A549 (cell line): ENCODE data around the gene CAMTA1. TPM values are rescaled to one million over a fixed set of nuclear protein-coding genes. Genes with fewer than 3 reads are reported as not detected.
A peak's percentile ranks its signal among the peaks of the same experiment; 100 is the strongest.

ENCODE experiments used
- ATAC-seq, 2 experiments: fragments of 200-7000 bp in 1 of 2; fragments of >200 bp in 1 of 2; cut with Nextera tagmentation in 1 of 2; cut with Tn5 transposase in 1 of 2; 3 replicates each; pipeline versions ENCODE4 v1.8.0 to v1.9.1; 2018 to 2020; ENCODE audit warnings: mild to moderate bottlenecking in 1 of 2, moderate library complexity in 1 of 2
- CTCF ChIA-PET: fragments of 300-600 bp; sonication (Branson Sonifier 250); formaldehyde crosslinking; extraction: SDS; loops from one replicate; lab custom pipeline; 2021; ENCODE audit warnings: antibody characterized with exemption, inconsistent platforms; lab: Yijun Ruan, JAX
- POLR2A ChIA-PET: fragments of 350-600 bp; formaldehyde crosslinking; extraction: SDS; loops from one replicate; lab custom pipeline; 2021; ENCODE audit warnings: antibody characterized with exemption, inconsistent platforms; lab: Yijun Ruan, JAX
- DNase-seq, 2 experiments: peaks; one replicate each; pipeline versions ENCODE4 v3.0.0 to v3.0.0-alpha.2; 2011 to 2016; ENCODE audit warnings: low read depth in 1 of 2, low spot score in 1 of 2
- FAIRE-seq: peaks from 2 replicates; lab custom pipeline; 2011; peaks lifted over from hg19 to GRCh38; lab: Jason Lieb, UNC
- H3K27ac ChIP-seq, 2 experiments: fragments of >200 bp; sonication (Bioruptor Twin); formaldehyde crosslinking; 3 replicates each; pipeline ENCODE4 v1.5.1; 2016 to 2017
- H3K4me1 ChIP-seq: fragments of >200 bp; sonication (Bioruptor Twin); formaldehyde crosslinking; 3 replicates; pipeline ENCODE4 v1.6.1; 2016
- H3K4me2 ChIP-seq: fragments of >200 bp; sonication (Bioruptor Twin); formaldehyde crosslinking; 3 replicates; pipeline ENCODE4 v1.6.1; 2016
- H3K4me3 ChIP-seq: fragments of >200 bp; sonication (Bioruptor Twin); formaldehyde crosslinking; 3 replicates; pipeline ENCODE4 v1.5.1; 2016
- H3K9me3 ChIP-seq: fragments of >200 bp; sonication (Bioruptor Twin); formaldehyde crosslinking; 3 replicates; pipeline ENCODE4 v1.6.1; 2016
- ATOH8 ChIP-seq: fragments of 250-450 bp; sonication (Bioruptor Pico); IDR thresholded peaks from 2 replicates; pipeline ENCODE4 v1.5.0; 2020; ENCODE audit warnings: low read depth, mild to moderate bottlenecking, moderate library complexity
- BHLHE40 ChIP-seq: IDR thresholded peaks from 2 replicates; pipeline ENCODE4 v1.6.1; 2012; ENCODE audit warnings: low read depth, low read length, inconsistent platforms
- CBX8 ChIP-seq: fragments of 200-600 bp; sonication (generic); IDR thresholded peaks from 2 replicates; pipeline ENCODE4 v1.6.1; 2016
- CEBPB ChIP-seq, 2 experiments: fragments of >200 bp in 1 of 2; sonication (Bioruptor Twin) in 1 of 2; formaldehyde crosslinking in 1 of 2; IDR thresholded peaks; 2 replicates each; pipeline ENCODE4 v1.6.1; 2012 to 2016
- CHD4 ChIP-seq: fragments of 200-600 bp; sonication (generic); IDR thresholded peaks from 2 replicates; pipeline ENCODE4 v1.6.1; 2016; ENCODE audit warnings: antibody characterized with exemption, mild to moderate bottlenecking, borderline replicate concordance
- EHMT2 ChIP-seq: fragments of 200-600 bp; sonication (generic); IDR thresholded peaks from 2 replicates; pipeline ENCODE4 v1.6.1; 2016; ENCODE audit warnings: antibody characterized with exemption, low read depth, mild to moderate bottlenecking, moderate library complexity
- EP300 ChIP-seq, 2 experiments: fragments of >200 bp; sonication (Bioruptor Twin); formaldehyde crosslinking; IDR thresholded peaks; 2 replicates in 1 of 2; 3 replicates in 1 of 2; pipeline ENCODE4 v1.6.1; 2016 to 2017
- HOXA7 ChIP-seq: fragments of 250-450 bp; sonication (Bioruptor Pico); IDR thresholded peaks from 2 replicates; pipeline ENCODE4 v1.5.0; 2020; ENCODE audit warnings: mild to moderate bottlenecking, moderate library complexity
- KDM1A ChIP-seq: fragments of 200-600 bp; sonication (generic); IDR thresholded peaks from 2 replicates; pipeline ENCODE4 v1.6.1; 2016; ENCODE audit warnings: low read depth, mild to moderate bottlenecking
- MAFK ChIP-seq: fragments of 450-650 bp; IDR thresholded peaks from 2 replicates; pipeline ENCODE4 v1.6.1; 2014; ENCODE audit not compliant: partially characterized antibody
- NFE2L2 ChIP-seq: fragments of 150-350 bp; conservative IDR thresholded peaks from 2 replicates; pipeline ENCODE4 v1.6.1; 2014; ENCODE audit warnings: low read length
- PHF8 ChIP-seq: fragments of 200-600 bp; sonication (generic); IDR thresholded peaks from 2 replicates; pipeline ENCODE4 v1.6.1; 2016; ENCODE audit warnings: low read depth, mild to moderate bottlenecking, antibody characterized with exemption, moderate library complexity, borderline replicate concordance
- POLR2A ChIP-seq: IDR thresholded peaks from 2 replicates; pipeline ENCODE4 v1.6.1; 2012; ENCODE audit warnings: mild to moderate bottlenecking, low read length
- REST ChIP-seq: fragments of 200-600 bp; sonication (generic); IDR thresholded peaks from 2 replicates; pipeline ENCODE4 v1.6.1; 2016; ENCODE audit warnings: antibody characterized with exemption, mild to moderate bottlenecking, moderate library complexity
- SMC3 ChIP-seq: fragments of >200 bp; sonication (Bioruptor Twin); formaldehyde crosslinking; IDR thresholded peaks from 3 replicates; pipeline ENCODE4 v1.6.1; 2018; ENCODE audit warnings: inconsistent platforms
- ZC3H11A ChIP-seq: fragments of 450-650 bp; IDR thresholded peaks from 2 replicates; pipeline ENCODE4 v1.6.1; 2014; ENCODE audit warnings: antibody characterized with exemption, mild to moderate bottlenecking
- ZFP36 ChIP-seq: fragments of 450-650 bp; IDR thresholded peaks from 2 replicates; pipeline ENCODE4 v1.6.1; 2014; ENCODE audit warnings: borderline replicate concordance; ENCODE audit not compliant: partially characterized antibody
- WGBS: methylation state at CpG from one replicate; pipeline ENCODE4 v1.1.6; 2017; ENCODE audit errors: missing lambda C conversion rate; 5-methylcytosine and 5-hydroxymethylcytosine counted together
- polyA plus RNA-seq, 4 experiments: library from polyadenylated mRNA; depleted of rRNA in 3 of 4; stranded (reverse); fragments of >200 nt; fragmentation: RNase III in 1 of 4; extraction: RNeasy Plus Mini Kit Qiagen cat#74134 plus additional on column Dnase treatment in 1 of 4; gene quantifications; 2 replicates in 3 of 4; 3 replicates in 1 of 4; pipeline ENCODE4 v1.2.3, GENCODE V29; 2011 to 2017
- TF ChIP-seq, protein P1 (sequence below): fragments of >200 bp; sonication (Bioruptor Twin); formaldehyde crosslinking; IDR thresholded peaks from 2 replicates; pipeline ENCODE4 v1.6.1; 2016
- TF ChIP-seq, protein P2 (sequence below): fragments of >200 bp; sonication (Bioruptor Twin); formaldehyde crosslinking; IDR thresholded peaks from 3 replicates; pipeline ENCODE4 v1.6.1; 2016

Gene CAMTA1
- polyA plus RNA-seq, 2 of the 4 experiments (the other 2 are of a cell fraction), result 58.8 to 75.0 TPM

- Histone ChIP-seq H3K4me2 (no peak overlapping the region), H3K4me1 (peaks cover 12% of the 10 kb centered on the region), H3K27ac (peak overlapping the region; percentile 27 to 72; a peak in 3 of 6 replicates), H3K9me3 (no peaks in the 10 kb centered on the region), H3K4me3 (no peak overlapping the region)
- ChIA-PET CTCF (interaction anchor here (1.1 kb wide), 1 partner anchor 49 kb away, joined by 3 read pairs; no protein-coding TSS in a partner anchor), POLR2A (no interaction called here)
- ATAC-seq (no peak), FAIRE-seq (no peak), DNase-seq (no peak)
- WGBS, result 81% methylated on average over 3 of the region's 3 CpGs
- TF ChIP-seq MAFK (no peak), ZFP36 (peak; percentile 26), EHMT2 (no peak)
Measured at GRCh38 chr1:7346070-7346596, 560.9 kb downstream of the CAMTA1 start.

GRCh38 chr1:7346600-7347570 lies 561.6 kb downstream of the CAMTA1 start:
- POLR2A ChIA-PET, result no interaction called here
- H3K4me1 ChIP-seq, result peaks cover 5% of the 10 kb centered on the region; the same call in 1 of the 3 replicates
- WGBS, result 84% methylated on average over 24 of the region's 24 CpGs
- CTCF ChIA-PET, result interaction anchor here (1.1 to 1.4 kb wide), 2 partner anchors 48 to 322 kb away, joined by 3 read pairs; no protein-coding TSS in a partner anchor
- DNase-seq, result no peak
- H3K27ac ChIP-seq, result peak overlapping the region; percentile 27 to 72; a peak in 3 of 6 replicates
- H3K4me2 ChIP-seq, result no peak overlapping the region
- TF ChIP-seq NFE2L2, result no peak
- TF ChIP-seq EP300 (IDR thresholded peaks at IDR 0.05), result no peak
- TF ChIP-seq, protein P1, sequence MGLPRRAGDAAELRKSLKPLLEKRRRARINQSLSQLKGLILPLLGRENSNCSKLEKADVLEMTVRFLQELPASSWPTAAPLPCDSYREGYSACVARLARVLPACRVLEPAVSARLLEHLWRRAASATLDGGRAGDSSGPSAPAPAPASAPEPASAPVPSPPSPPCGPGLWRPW, result no peak
- TF ChIP-seq, protein P2, sequence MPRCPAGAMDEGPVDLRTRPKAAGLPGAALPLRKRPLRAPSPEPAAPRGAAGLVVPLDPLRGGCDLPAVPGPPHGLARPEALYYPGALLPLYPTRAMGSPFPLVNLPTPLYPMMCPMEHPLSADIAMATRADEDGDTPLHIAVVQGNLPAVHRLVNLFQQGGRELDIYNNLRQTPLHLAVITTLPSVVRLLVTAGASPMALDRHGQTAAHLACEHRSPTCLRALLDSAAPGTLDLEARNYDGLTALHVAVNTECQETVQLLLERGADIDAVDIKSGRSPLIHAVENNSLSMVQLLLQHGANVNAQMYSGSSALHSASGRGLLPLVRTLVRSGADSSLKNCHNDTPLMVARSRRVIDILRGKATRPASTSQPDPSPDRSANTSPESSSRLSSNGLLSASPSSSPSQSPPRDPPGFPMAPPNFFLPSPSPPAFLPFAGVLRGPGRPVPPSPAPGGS, result no peak
- no peak for TF ChIP-seq HOXA7 (CRISPR knock-in tag)
- no peak for TF ChIP-seq REST
- no peak for TF ChIP-seq SMC3
- TF ChIP-seq CEBPB (IDR thresholded peaks at IDR 0.05), result no peak
- TF ChIP-seq POLR2A, result no peak
- no peak for TF ChIP-seq ZC3H11A
- no peak for TF ChIP-seq KDM1A
- TF ChIP-seq MAFK, result no peak
- TF ChIP-seq CHD4, result no peak
- no peak for TF ChIP-seq ZFP36
- TF ChIP-seq ATOH8 (CRISPR knock-in tag), result no peak
- no peak for TF ChIP-seq BHLHE40
- no peak for TF ChIP-seq CBX8
- TF ChIP-seq PHF8, result no peak
- no peaks in the 10 kb centered on the region for H3K9me3 ChIP-seq
- no peak for FAIRE-seq
- ATAC-seq, result no peak
- no peak overlapping the region for H3K4me3 ChIP-seq
